A673 (cell line): Measurements from ENCODE around the gene SKI. TPM values are rescaled to one million over a fixed set of nuclear protein-coding genes. Genes with fewer than 3 reads are reported as not detected.

Experiments used
- BruUV-seq: library from RNA; stranded (reverse); fragments of 400-500 nt; replicated peaks from 2 replicates; lab custom pipeline; 2021; lab: Mats Ljungman, UMichigan
- CTCF ChIA-PET: fragments of 300-600 bp; sonication (Branson Sonifier 250); formaldehyde crosslinking; loops from one replicate; lab custom pipeline; 2022; ENCODE audit warnings: antibody characterized with exemption; lab: Charles Lee
- POLR2A ChIA-PET: fragments of 300-600 bp; sonication (Branson Sonifier 250); formaldehyde crosslinking; loops from one replicate; lab custom pipeline; 2022; ENCODE audit warnings: antibody characterized with exemption; ENCODE audit not compliant: low non-redundant PET; lab: Charles Lee
- DNase-seq: peaks from one replicate; pipeline ENCODE4 v3.0.0-alpha.2; 2015; ENCODE audit warnings: low spot score
- H3K27ac ChIP-seq: fragments of 200-600 bp; sonication (generic); 2 replicates; pipeline ENCODE4 v1.5.1; 2016; ENCODE audit warnings: mixed run types, low read depth, mild to moderate bottlenecking, mixed read lengths, antibody characterized with exemption, low read length; ENCODE audit not compliant: poor library complexity, severe bottlenecking
- H3K27me3 ChIP-seq: fragments of 200-600 bp; sonication (generic); replicated peaks from 2 replicates; pipeline ENCODE4 v1.6.1; 2017; ENCODE audit warnings: mixed run types, low read depth, mild to moderate bottlenecking, mixed read lengths, antibody characterized with exemption, low read length; ENCODE audit not compliant: insufficient read depth, poor library complexity
- H3K36me3 ChIP-seq: fragments of 200-600 bp; sonication (generic); 2 replicates; pipeline ENCODE4 v1.6.1; 2016; ENCODE audit warnings: mixed run types, mild to moderate bottlenecking, mixed read lengths, antibody characterized with exemption, low read length; ENCODE audit not compliant: insufficient read depth, poor library complexity, severe bottlenecking
- H3K4me1 ChIP-seq: fragments of 200-600 bp; sonication (generic); 2 replicates; pipeline ENCODE4 v1.6.1; 2017; ENCODE audit warnings: mixed run types, mild to moderate bottlenecking, mixed read lengths, antibody characterized with exemption, low read length; ENCODE audit not compliant: insufficient read depth, poor library complexity, severe bottlenecking
- H3K4me3 ChIP-seq: fragments of 200-600 bp; sonication (generic); 2 replicates; pipeline ENCODE4 v1.5.1; 2016; ENCODE audit warnings: low read depth, mixed run types, mild to moderate bottlenecking, mixed read lengths, low read length; ENCODE audit not compliant: poor library complexity, severe bottlenecking
- H3K9me3 ChIP-seq: fragments of 200-600 bp; sonication (generic); 2 replicates; pipeline ENCODE4 v1.6.1; 2016; ENCODE audit warnings: mixed run types, low read depth, mild to moderate bottlenecking, mixed read lengths, antibody characterized with exemption, low read length; ENCODE audit not compliant: poor library complexity, severe bottlenecking
- EZH2 ChIP-seq: fragments of 200-600 bp; sonication (generic); IDR thresholded peaks from 2 replicates; pipeline ENCODE4 v1.6.1; 2017; ENCODE audit warnings: borderline replicate concordance, low read depth, mild to moderate bottlenecking, mixed read lengths, antibody characterized with exemption, low read length; ENCODE audit not compliant: poor library complexity, severe bottlenecking
- intact Hi-C: fragments of 100-400 bp; cut with micrococcal nuclease; formaldehyde crosslinking; loops from one replicate; pipeline ENCODE4 v1.10.0; 2022; ENCODE audit not compliant: unreplicated experiment
- total RNA-seq: library from RNA; stranded (reverse); gene quantifications from 2 replicates; pipeline ENCODE4 v1.2.3, GENCODE V29; 2021
- TF ChIP-seq, protein P1 (sequence below): fragments of 300-800, 200-600 bp; sonication (generic); conservative IDR thresholded peaks from 2 replicates; pipeline ENCODE4 v1.5.1; 2017; ENCODE audit warnings: low read depth, mild to moderate bottlenecking, antibody characterized with exemption, low read length, moderate library complexity, mixed read lengths

SKI gene
- total RNA-seq, 1 experiment from 2014 or later, result 88.1 TPM

- DNase-seq, result no peak
- Histone ChIP-seq H3K9me3 (no peaks in the 10 kb centered on the region), H3K27ac (no peak overlapping the region), H3K36me3 (no peaks in the 10 kb centered on the region), H3K27me3 (no peaks in the 10 kb centered on the region), H3K4me3 (no peak overlapping the region), H3K4me1 (peaks cover 12% of the 10 kb centered on the region)
- TF ChIP-seq, protein P1, sequence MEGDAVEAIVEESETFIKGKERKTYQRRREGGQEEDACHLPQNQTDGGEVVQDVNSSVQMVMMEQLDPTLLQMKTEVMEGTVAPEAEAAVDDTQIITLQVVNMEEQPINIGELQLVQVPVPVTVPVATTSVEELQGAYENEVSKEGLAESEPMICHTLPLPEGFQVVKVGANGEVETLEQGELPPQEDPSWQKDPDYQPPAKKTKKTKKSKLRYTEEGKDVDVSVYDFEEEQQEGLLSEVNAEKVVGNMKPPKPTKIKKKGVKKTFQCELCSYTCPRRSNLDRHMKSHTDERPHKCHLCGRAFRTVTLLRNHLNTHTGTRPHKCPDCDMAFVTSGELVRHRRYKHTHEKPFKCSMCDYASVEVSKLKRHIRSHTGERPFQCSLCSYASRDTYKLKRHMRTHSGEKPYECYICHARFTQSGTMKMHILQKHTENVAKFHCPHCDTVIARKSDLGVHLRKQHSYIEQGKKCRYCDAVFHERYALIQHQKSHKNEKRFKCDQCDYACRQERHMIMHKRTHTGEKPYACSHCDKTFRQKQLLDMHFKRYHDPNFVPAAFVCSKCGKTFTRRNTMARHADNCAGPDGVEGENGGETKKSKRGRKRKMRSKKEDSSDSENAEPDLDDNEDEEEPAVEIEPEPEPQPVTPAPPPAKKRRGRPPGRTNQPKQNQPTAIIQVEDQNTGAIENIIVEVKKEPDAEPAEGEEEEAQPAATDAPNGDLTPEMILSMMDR, result no peak
- no peak for TF ChIP-seq EZH2
- ChIA-PET POLR2A (no interaction called here), CTCF (no interaction called here)
- intact Hi-C loops, result no loop called here
- no TSS peak for BruUV-seq
These were observed 40.4 kb downstream of the SKI start for GRCh38 chr1:2268285-2269056.

DNA sequence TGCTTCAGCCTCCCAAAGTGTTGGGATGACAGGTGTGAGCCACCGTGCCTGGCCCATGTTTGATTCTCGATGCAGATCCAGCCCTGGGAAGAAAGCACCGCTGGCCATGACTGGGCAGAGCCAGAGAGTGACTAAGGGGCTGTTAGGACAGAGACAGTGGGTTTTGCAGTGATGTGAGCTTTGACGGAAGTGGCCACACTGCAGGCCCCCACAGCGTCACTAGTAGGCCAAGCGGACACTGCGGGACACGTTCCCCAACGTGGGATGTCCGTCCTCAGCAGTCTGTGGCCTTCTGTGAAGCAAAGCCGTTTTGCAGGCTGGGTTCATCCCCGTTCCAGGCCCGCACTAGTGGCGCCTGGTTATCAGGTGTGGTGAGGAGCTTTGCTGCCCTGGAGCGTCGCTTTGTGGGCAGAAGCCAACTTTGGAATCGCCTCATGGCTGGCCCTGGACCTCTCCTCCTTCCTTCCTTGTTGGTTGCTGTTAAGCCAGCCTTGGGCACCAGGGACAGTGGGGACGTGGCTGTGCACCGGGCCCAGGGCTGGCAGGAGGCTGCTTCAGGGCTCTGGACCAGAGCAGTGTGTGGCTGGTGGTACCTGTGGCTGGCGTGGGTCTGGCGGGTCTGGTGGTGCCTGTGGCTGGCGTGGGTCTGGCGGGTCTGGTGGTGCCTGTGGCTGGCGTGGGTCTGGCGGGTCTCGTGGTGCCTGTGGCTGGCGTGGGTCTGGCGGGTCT is 41.2 kb downstream of the SKI start:
- Histone ChIP-seq H3K27me3 (no peaks in the 10 kb centered on the region), H3K36me3 (no peaks in the 10 kb centered on the region), H3K27ac (no peak overlapping the region), H3K4me1 (peaks cover 12% of the 10 kb centered on the region), H3K9me3 (no peaks in the 10 kb centered on the region), H3K4me3 (no peak overlapping the region)
- no peak for TF ChIP-seq EZH2
- TF ChIP-seq, protein P1, result no peak
- no TSS peak for BruUV-seq
- no peak for DNase-seq
- CTCF ChIA-PET, result no interaction called here
- intact Hi-C loops, result no loop called here
- POLR2A ChIA-PET, result no interaction called here

GRCh38 chr1:2269922-2270259 is 41.8 kb downstream of the SKI start:
- Histone ChIP-seq H3K4me1 (peaks cover 12% of the 10 kb centered on the region), H3K9me3 (no peaks in the 10 kb centered on the region), H3K4me3 (no peak overlapping the region), H3K36me3 (no peaks in the 10 kb centered on the region), H3K27ac (peak overlapping the region; percentile 59), H3K27me3 (no peaks in the 10 kb centered on the region)
- ChIA-PET POLR2A (no interaction called here), CTCF (no interaction called here)
- BruUV-seq, result no TSS peak
- TF ChIP-seq, protein P1, result no peak
- no peak for TF ChIP-seq EZH2
- no peak for DNase-seq
- intact Hi-C loops, result no loop called here
